ENCODE measurements around the gene WNT4. TPM values are rescaled to one million over a fixed set of nuclear protein-coding genes. Genes with fewer than 3 reads are reported as not detected.
A peak's percentile ranks its signal among the peaks of the same experiment; 100 is the strongest.

WNT4 gene
- total RNA-seq, 8 experiments from 2014 or later = 0.41 to 80.1 (median 11.8) TPM

- in situ Hi-C loops (cut with MboI; ENCODE audit: low pct_unique_long_range_greater_than_20kb in 2 of 9, low sequenced_read_pairs in 9 of 9, unreplicated experiment in 9 of 9) = no loop called here
- Histone ChIP-seq H3K27ac (no peak overlapping the region), H3K4me1 (replicated peaks in 1 of 2) (peaks cover 0 to 4% of the 10 kb centered on the region in 2 donors), H3K4me3 (no peak overlapping the region)
- 0 to 40% (median 20%) methylated on average over 1 to 2 of the region's 5 CpGs; no CpG with 5 or more reads in 4 of the 10 experiments for WGBS, 10 experiments
- peak in 1 of 8 experiments; percentile 20 for ATAC-seq (replicated peaks in 6 of 8)
Observed at GRCh38 chr1:22176258-22176657, 33.4 kb upstream of the WNT4 start.

DNA sequence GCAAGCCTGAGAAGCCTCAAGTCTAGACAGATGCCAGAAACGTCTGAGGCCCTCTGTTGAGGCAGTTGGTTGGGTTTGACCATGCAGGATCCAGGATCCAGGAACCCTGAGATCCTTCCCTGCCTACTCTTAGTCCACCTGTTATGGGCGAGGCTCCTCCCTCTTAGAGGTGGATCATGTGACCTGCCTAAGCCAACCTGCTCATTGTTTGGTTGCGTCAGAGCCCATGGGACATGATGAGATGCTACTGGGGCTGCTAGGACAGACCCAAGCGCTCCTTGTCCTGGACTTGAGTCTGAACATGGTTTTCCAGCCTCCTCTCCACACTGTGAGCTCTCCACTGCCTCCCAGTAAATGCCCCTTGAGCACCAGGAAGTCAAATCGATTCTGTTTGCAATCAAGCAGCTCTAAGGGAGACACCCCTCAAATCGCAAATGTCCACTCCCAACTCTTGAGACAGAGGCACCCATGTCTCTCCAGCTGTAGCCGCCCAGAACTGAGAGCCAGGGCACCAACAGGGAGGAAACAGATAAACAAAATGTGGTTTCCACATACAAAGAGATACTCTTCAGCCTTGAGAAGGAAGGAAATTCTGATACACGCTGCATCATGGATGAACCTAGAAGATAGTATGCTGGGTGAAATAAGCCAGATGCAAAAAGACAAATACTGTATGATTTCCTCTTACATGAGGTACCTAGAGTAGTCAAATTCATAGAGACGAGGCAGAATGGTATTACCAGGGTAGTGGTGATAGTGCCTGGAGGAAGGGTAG lies 31.7 kb upstream of the WNT4 start:
- in situ Hi-C loops (cut with MboI; ENCODE audit: low pct_unique_long_range_greater_than_20kb in 2 of 9, low sequenced_read_pairs in 9 of 9, unreplicated experiment in 9 of 9) = loop anchor here in 1 of 9 experiments (25.0 kb wide), 1 partner anchor 463 kb away; the partner anchor contains the start of genes C1QA and C1QC
- no peak for ATAC-seq (replicated peaks in 6 of 8)
- 25 to 100% (median 86%) methylated on average over 2 to 9 of the region's 9 CpGs; no CpG with 5 or more reads in 2 of the 10 experiments for WGBS, 10 experiments
- Histone ChIP-seq H3K4me3 (no peak overlapping the region), H3K27ac (no peak overlapping the region), H3K4me1 (replicated peaks in 1 of 2) (peaks cover 0 to 6% of the 10 kb centered on the region in 2 donors)

GRCh38 chr1:22171951-22172715 lies 29.2 kb upstream of the WNT4 start:
- Histone ChIP-seq H3K4me1 (replicated peaks in 1 of 2) (peaks cover 0 to 6% of the 10 kb centered on the region in 2 donors), H3K4me3 (no peak overlapping the region), H3K27ac (no peak overlapping the region)
- in situ Hi-C loops (cut with MboI; ENCODE audit: low pct_unique_long_range_greater_than_20kb in 2 of 9, low sequenced_read_pairs in 9 of 9, unreplicated experiment in 9 of 9) = loop anchor here in 1 of 9 experiments (25.0 kb wide), 1 partner anchor 465 kb away; the partner anchor contains the start of genes C1QA and C1QC
- 70 to 100% (median 95%) methylated on average over 1 to 15 of the region's 18 CpGs; no CpG with 5 or more reads in 3 of the 10 experiments for WGBS, 10 experiments
- no peak for ATAC-seq (replicated peaks in 6 of 8)

- Histone ChIP-seq H3K4me3 (no peak overlapping the region), H3K4me1 (replicated peaks in 1 of 2) (peaks cover 0 to 2% of the 10 kb centered on the region in 2 donors), H3K27ac (no peak overlapping the region)
- WGBS, 10 experiments = 40 to 100% (median 78%) methylated on average over 1 to 4 of the region's 4 CpGs; no CpG with 5 or more reads in 4 of the 10 experiments
- in situ Hi-C loops (cut with MboI; ENCODE audit: low pct_unique_long_range_greater_than_20kb in 2 of 9, low sequenced_read_pairs in 9 of 9, unreplicated experiment in 9 of 9) = loop anchor here in 1 of 9 experiments (25.0 kb wide), 1 partner anchor 467 kb away; the partner anchor contains the start of genes C1QA and C1QC
- peak in 2 of 8 experiments; percentile 23 to 37 for ATAC-seq (replicated peaks in 6 of 8)
Observed at GRCh38 chr1:22169816-22170215, 26.9 kb upstream of the WNT4 start.

DNA sequence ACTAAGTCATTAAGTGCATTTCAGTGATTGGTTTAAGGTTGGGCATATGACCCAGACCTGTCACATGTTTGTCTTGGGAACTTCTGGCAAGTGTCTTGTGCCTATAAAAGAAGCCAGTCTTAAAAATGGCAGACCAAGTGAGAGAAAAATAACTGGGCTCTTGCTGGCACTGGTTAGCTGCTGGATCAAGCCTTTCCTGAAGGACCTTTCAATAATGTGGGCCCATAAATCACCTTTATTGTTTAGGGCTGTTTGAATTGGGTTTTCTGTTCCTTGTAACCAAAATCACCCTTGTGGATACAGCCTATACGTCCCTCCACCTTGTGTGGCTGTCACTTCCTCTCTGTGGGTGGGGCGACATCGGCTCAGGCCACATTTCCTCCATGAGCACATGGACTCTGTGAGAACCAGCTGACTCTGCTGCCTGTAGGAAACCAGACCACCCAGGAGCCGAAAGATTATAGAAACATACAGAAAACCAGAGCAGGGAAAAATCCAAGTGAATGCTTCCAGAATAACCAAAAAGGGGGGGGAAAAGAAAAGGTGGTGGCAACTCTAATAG lies 25.6 kb upstream of the WNT4 start:
- no peak overlapping the region for H3K4me3 ChIP-seq
- peak in 1 of 8 experiments; percentile 29 for ATAC-seq (replicated peaks in 6 of 8)
- WGBS, 10 experiments = 46 to 66% (median 60%) methylated on average over 1 to 4 of the region's 4 CpGs; no CpG with 5 or more reads in 3 of the 10 experiments
- H3K4me1 ChIP-seq (replicated peaks in 1 of 2) = peaks cover 5 to 10% of the 10 kb centered on the region in 2 donors
- in situ Hi-C loops (cut with MboI; ENCODE audit: low pct_unique_long_range_greater_than_20kb in 2 of 9, low sequenced_read_pairs in 9 of 9, unreplicated experiment in 9 of 9) = loop anchor here in 1 of 9 experiments (25.0 kb wide), 1 partner anchor 469 kb away; the partner anchor contains the start of genes C1QA and C1QC
- H3K27ac ChIP-seq = no peak overlapping the region

DNA sequence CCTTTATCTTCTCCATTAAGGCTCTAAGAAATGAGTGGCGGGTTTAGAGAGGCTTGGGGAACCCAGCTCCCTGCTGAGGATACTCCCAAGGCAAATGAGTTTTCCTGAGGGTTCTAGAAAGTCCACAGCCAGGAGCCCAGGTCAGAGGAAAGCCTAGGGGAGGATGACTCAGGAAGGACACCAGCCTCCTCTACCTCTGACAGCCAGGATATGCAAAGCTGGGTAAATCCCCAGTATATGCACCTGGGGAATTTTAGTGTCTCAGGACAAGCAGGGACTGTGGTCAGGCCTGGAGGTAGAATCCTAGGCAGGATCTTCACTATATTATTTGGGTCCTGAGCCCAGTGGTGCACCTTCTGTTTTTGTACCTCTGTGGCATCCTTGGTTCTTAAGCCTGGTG lies 23.5 kb upstream of the WNT4 start:
- Histone ChIP-seq H3K27ac (no peak overlapping the region), H3K4me3 (no peak overlapping the region), H3K4me1 (replicated peaks in 1 of 2) (peaks cover 10% of the 10 kb centered on the region in 2 donors)
- ATAC-seq (replicated peaks in 6 of 8) = no peak
- WGBS, 10 experiments = 0 to 86% (median 83%) methylated on average over 1 of the region's 1 CpG; no CpG with 5 or more reads in 6 of the 10 experiments
- in situ Hi-C loops (cut with MboI; ENCODE audit: low pct_unique_long_range_greater_than_20kb in 2 of 9, low sequenced_read_pairs in 9 of 9, unreplicated experiment in 9 of 9) = loop anchor here in 1 of 9 experiments (25.0 kb wide), 1 partner anchor 471 kb away; the partner anchor contains the start of genes C1QA and C1QC

GRCh38 chr1:22164841-22165808 lies 22.2 kb upstream of the WNT4 start:
- no peak overlapping the region for H3K27ac ChIP-seq
- no peak for ATAC-seq (replicated peaks in 6 of 8)
- in situ Hi-C loops (cut with MboI; ENCODE audit: low pct_unique_long_range_greater_than_20kb in 2 of 9, low sequenced_read_pairs in 9 of 9, unreplicated experiment in 9 of 9) = loop anchor here in 1 of 9 experiments (25.0 kb wide), 1 partner anchor 472 kb away; the partner anchor contains the start of genes C1QA and C1QC
- peaks cover 10% of the 10 kb centered on the region in 2 donors for H3K4me1 ChIP-seq (replicated peaks in 1 of 2)
- WGBS, 10 experiments = 40 to 87% (median 77%) methylated on average over 1 to 12 of the region's 14 CpGs
- H3K4me3 ChIP-seq = no peak overlapping the region

- no peak overlapping the region for H3K27ac ChIP-seq
- no peak overlapping the region for H3K4me3 ChIP-seq
- peaks cover 8 to 10% of the 10 kb centered on the region in 2 donors for H3K4me1 ChIP-seq (replicated peaks in 1 of 2)
- 60 to 100% methylated on average over 1 of the region's 6 CpGs; no CpG with 5 or more reads in 8 of the 10 experiments for WGBS, 10 experiments
- in situ Hi-C loops (cut with MboI; ENCODE audit: low pct_unique_long_range_greater_than_20kb in 2 of 9, low sequenced_read_pairs in 9 of 9, unreplicated experiment in 9 of 9) = loop anchor here in 1 of 9 experiments (25.0 kb wide), 1 partner anchor 474 kb away; the partner anchor contains the start of genes C1QA and C1QC
- ATAC-seq (replicated peaks in 6 of 8) = peak; percentile 29 to 88 (median 38)
Observed at GRCh38 chr1:22163564-22163963, 20.7 kb upstream of the WNT4 start.

GRCh38 chr1:22163137-22163536 lies 20.2 kb upstream of the WNT4 start:
- no peak overlapping the region for H3K27ac ChIP-seq
- ATAC-seq (replicated peaks in 6 of 8) = peak in 5 of 8 experiments; percentile 31 to 59 (median 32)
- peaks cover 8 to 10% of the 10 kb centered on the region in 2 donors for H3K4me1 ChIP-seq (replicated peaks in 1 of 2)
- WGBS, 10 experiments = 10 to 89% (median 77%) methylated on average over 2 to 12 of the region's 14 CpGs; no CpG with 5 or more reads in 5 of the 10 experiments
- in situ Hi-C loops (cut with MboI; ENCODE audit: low pct_unique_long_range_greater_than_20kb in 2 of 9, low sequenced_read_pairs in 9 of 9, unreplicated experiment in 9 of 9) = loop anchor here in 1 of 9 experiments (25.0 kb wide), 1 partner anchor 474 kb away; the partner anchor contains the start of genes C1QA and C1QC
- H3K4me3 ChIP-seq = no peak overlapping the region

DNA sequence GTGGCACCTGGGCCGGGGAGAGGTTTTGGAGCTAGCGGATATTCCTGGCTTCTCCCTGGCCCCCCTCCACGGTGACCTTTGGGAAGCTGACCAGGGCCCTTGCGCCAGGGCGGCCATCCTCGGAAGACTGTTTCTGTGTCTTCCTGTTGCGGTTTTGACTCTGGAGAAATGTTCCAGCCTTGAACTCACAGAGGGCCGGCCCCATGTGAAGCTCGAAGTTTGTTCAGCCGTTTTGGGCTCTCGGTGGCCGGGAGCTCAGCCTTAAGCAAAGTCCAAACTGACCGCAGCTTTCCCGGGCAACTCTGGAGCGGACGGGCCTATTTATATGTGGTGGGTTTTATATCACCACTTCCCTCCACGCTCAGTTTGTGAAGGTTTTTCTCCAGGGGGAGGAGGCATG lies 17.0 kb upstream of the WNT4 start:
- Histone ChIP-seq H3K4me1 (replicated peaks in 1 of 2) (peaks cover 8 to 13% of the 10 kb centered on the region in 2 donors), H3K27ac (no peak overlapping the region), H3K4me3 (no peak overlapping the region)
- in situ Hi-C loops (cut with MboI; ENCODE audit: low pct_unique_long_range_greater_than_20kb in 2 of 9, low sequenced_read_pairs in 9 of 9, unreplicated experiment in 9 of 9) = loop anchor here in 1 of 9 experiments (25.0 kb wide), 1 partner anchor 477 kb away; the partner anchor contains the start of genes C1QA and C1QC
- ATAC-seq (replicated peaks in 6 of 8) = no peak
- 50 to 95% (median 87%) methylated on average over 1 to 16 of the region's 17 CpGs; no CpG with 5 or more reads in 2 of the 10 experiments for WGBS, 10 experiments

DNA sequence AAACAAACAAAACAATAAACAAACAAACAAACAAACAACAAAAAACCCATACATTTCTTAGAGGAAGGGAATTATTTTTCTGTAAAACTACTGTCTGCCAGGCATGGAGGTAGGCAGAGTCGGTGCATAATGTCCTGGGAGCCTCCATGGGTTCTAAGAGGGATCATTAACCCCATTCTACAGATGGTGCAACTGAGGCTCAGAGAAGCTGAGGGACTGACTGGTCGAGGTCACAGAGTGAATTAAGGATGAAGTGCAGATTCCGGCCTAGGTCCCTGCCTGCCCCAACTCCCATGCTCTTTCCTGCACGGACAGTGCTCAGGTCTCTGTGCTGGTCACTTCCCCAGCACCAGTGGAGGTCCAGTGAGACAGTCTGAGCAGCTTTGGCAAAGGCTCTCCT lies 15.8 kb upstream of the WNT4 start:
- Histone ChIP-seq H3K4me1 (replicated peaks in 1 of 2) (peaks cover under 1 to 12% of the 10 kb centered on the region in 2 donors), H3K27ac (no peak overlapping the region), H3K4me3 (no peak overlapping the region)
- no peak for ATAC-seq (replicated peaks in 6 of 8)
- 75 to 100% (median 82%) methylated on average over 1 to 3 of the region's 4 CpGs; no CpG with 5 or more reads in 5 of the 10 experiments for WGBS, 10 experiments
- in situ Hi-C loops (cut with MboI; ENCODE audit: low pct_unique_long_range_greater_than_20kb in 2 of 9, low sequenced_read_pairs in 9 of 9, unreplicated experiment in 9 of 9) = loop anchor here in 1 of 9 experiments (25.0 kb wide), 1 partner anchor 479 kb away; the partner anchor contains the start of genes C1QA and C1QC
